Measurements from ENCODE around the gene C1orf74.

DNA sequence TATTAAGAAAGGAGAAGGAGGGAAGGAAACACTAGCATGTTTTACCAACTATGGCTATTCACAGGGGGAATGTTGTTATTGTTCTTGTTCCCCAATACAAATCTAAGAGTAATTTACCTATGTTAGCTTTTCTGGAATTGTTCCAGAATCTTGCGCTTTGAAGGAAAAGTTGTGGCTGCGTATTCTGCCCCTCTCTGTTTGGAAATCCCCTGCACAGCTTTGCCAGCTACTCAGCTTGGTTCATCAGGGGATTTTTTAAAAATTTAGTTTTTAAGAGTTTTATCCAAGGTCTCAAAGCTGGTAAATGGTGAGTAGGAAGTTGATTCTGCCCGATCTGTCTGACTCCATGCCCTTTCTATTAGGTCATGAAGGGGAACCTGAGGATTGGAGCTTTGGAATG is 31.1 kb upstream of the C1orf74 start:
- no peak for TF ChIP-seq POLR2AphosphoS5 (IDR thresholded peaks at IDR 0.05; ENCODE audit: low read depth)
- TF ChIP-seq, protein P1, sequence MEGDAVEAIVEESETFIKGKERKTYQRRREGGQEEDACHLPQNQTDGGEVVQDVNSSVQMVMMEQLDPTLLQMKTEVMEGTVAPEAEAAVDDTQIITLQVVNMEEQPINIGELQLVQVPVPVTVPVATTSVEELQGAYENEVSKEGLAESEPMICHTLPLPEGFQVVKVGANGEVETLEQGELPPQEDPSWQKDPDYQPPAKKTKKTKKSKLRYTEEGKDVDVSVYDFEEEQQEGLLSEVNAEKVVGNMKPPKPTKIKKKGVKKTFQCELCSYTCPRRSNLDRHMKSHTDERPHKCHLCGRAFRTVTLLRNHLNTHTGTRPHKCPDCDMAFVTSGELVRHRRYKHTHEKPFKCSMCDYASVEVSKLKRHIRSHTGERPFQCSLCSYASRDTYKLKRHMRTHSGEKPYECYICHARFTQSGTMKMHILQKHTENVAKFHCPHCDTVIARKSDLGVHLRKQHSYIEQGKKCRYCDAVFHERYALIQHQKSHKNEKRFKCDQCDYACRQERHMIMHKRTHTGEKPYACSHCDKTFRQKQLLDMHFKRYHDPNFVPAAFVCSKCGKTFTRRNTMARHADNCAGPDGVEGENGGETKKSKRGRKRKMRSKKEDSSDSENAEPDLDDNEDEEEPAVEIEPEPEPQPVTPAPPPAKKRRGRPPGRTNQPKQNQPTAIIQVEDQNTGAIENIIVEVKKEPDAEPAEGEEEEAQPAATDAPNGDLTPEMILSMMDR (IDR thresholded peaks at IDR 0.05; ENCODE audit: insufficient read depth, low read length) = no peak

All from HL-60 (cell line).